ENCODE measurements around the gene ADCYAP1R1. TPM values are rescaled to one million over a fixed set of nuclear protein-coding genes. Genes with fewer than 3 reads are reported as not detected.

Gene ADCYAP1R1
- polyA plus RNA-seq, 10 donors = 6.4 to 10.7 (median 9.2) TPM

DNA sequence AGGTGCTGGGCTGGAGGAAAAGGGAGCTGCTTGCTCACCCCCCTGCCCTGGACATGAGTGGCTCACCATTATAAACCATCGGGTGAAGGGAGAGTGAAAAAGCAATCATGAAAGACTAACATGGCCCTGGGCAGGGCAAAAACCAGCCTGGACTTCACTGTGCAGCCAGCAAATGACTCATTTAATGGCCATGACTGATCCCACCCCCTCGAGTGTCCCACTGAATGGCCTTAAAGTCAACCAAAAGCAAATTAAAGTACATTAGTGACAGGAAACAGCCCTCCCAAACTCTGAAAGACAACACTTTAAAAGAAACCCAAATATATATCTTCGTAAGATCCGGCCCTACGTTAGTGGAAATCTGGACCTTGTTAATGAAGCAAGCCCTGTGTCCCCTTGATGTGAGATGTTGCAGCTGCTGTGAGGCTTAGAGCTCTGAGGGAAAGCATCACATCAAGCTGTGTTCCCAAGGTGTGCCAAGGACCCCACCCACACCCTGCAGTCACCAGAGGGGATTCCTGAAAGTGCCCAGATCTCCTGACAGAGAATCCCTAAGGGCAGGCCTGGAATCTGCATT is 31.2 kb downstream of the ADCYAP1R1 start:
- DNase-seq = no peak

- no peak for DNase-seq
These were observed 32.1 kb downstream of the ADCYAP1R1 start for GRCh38 chr7:31084226-31084625.

DNA sequence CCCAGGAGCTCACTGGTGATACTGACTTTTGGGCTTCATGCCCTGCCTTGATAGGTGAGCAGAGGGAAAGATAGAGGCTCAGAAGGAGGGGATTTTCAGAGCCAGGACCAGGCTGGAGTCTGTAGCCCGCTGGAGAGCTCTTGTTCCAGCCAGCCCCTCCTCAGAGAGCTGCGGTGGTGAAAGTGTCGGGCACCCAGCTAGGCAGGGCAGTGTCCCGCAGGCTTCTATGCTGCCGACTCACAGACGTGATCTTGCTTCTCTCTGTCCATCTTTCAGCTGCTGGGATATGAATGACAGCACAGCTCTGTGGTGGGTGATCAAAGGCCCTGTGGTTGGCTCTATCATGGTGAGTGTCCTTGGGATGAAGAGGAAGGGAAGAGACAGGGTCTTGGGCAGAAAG is 35.2 kb downstream of the ADCYAP1R1 start:
- no peak for DNase-seq

- DNase-seq = no peak
These were observed 39.9 kb downstream of the ADCYAP1R1 start for GRCh38 chr7:31091924-31092434.

DNA sequence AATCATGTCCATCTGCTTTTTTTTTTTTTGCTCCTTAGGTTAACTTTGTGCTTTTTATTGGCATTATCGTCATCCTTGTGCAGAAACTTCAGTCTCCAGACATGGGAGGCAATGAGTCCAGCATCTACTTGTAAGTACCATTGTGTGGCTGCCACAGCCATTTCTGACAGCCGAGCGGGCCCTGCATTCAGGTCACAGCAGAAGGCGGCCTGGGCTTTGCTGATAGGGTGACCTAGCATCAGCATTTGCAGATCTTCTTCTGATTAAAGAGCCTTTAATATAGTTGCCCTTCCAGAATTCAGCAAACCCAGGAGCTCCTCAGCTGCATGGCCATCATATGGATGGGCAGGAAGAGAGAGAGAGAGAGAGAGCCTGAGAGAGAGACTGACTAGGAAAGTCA is 40.5 kb downstream of the ADCYAP1R1 start:
- DNase-seq = no peak

DNA sequence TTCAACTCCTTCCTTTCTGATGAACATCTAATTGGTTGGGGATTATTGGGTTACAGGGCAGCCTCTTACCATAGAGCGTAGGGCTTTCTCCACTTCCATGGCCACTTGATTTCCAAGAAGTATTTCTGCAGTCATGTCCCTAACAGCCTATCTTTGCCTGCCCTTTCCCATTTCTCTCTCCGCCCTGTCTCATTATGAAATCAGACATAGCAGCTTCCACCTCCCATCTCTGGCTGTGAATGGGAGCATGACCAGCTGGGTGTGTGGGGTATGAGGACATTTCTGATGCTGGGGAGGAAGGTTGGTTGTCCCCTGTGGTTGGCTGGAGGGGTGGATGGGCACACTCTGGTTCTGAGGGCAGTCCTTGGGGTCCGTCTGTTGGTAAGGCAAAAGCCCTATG is 41.2 kb downstream of the ADCYAP1R1 start:
- DNase-seq = no peak

DNA sequence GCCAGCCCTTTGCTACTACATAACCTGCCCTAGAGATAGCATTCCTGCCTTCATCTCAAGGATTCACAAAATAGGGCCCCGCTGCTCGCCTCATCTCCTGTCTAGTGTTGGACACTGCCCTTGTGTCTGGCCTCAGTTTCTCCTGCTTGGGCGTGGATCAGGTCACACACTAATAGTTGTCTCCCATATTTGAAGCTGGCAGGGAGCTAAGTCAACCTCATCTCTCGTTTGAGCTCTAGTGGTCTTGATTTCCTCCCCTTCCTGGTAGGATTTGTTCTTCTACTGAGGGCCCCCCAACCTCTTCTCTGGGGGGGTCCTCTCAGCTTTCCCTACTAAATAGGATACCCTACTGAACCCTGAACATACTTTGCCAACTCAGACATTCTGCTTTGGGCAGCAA is 42.2 kb downstream of the ADCYAP1R1 start:
- no peak for DNase-seq

DNA sequence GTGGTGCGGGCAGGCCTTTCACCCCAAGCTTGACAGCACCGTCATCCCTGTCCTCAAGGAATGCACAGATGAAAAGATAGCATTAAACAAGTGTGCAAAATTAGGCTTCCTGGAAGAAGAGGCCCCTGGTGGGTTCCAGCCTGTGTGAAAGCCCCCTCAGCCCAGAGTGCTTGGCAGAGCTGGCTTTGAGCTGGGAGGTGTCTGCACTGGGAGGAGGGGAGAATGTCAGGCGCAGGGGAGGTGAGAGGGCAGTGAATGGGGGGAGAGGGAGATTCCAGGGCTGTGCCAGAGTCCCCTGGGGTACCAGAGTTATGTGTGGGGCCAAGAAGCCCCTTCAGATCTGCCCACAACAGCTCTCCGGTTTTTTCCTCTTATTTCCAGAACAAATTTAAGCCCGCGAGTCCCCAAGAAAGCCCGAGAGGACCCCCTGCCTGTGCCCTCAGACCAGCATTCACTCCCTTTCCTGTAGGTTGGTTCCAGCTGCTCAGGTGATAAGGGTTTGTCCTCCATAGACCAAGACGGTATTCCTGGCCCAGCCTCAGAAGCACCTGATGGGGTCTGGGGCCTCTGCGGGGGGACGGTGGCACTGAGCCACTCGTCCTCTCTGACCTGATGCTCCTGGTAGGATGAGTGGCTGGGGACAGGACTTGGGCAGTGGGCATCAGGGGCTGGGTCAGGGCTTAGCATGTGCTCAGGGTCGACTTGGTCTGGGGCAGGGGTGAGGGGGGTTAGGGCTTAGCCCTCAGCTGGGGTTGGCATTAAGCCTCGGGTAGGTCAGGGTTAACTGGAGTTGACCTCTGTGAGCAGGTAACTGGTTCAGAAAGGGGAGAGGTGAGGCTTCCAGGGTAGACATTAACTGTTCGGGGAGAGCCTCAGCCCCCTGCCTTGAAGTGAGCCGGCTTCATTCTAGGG is 43.4 kb downstream of the ADCYAP1R1 start:
- DNase-seq = no peak

DNA sequence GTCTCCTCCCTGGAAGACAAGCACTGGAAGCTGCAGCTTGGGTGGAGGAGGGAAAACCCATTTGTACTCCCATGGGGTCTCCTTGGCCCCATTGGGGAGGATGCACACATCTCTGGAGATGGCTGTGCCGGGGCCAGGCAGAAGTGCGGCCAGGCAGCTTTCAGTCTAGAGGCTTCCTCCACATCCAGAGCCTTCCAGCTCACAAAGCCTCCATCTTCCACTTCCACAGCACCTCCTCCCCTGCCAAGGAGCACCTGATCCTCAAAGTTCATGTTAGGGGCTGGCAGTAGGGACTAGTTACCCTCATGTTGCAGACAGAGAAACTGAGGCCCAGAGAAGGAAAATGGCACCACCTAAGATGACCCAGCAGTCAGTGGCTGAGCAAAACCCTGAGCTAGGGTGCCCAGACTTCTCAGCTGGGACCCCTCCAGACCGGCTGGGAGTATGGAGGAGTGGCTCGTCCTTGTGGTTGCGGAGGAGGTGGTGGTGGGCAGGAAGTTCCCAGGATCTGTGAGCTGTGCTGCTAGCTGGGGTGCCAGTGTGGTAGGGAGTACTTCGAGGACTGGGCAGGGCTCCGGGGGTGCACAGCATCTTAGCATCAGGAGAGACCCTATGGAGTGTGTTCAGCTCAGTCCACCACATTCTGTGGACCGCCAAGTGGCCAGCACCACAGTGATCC is 44.2 kb downstream of the ADCYAP1R1 start:
- peak in 1 of 3 donors; percentile 19 for DNase-seq

DNA sequence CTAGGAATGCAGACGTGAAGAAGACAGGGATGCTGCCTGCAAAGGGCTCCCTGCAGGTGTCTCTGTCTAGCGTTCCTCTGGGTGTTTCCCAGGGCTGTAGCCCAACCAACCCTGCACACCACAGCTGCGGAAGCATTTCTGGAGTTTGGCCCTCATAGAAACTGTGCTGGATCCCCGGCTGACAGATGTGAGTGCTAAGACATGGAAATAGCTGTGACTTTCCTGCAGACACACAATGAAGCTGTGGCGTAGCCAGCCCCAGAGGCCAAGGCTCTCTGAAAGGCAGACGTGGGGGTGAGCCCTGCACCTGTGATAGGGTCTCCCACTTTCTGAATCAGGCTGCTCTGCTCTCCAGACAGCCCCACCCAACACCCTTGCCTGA is 44.8 kb downstream of the ADCYAP1R1 start:
- DNase-seq = peak; percentile 43 to 84 (median 54)

- DNase-seq = no peak
These were observed 46.7 kb downstream of the ADCYAP1R1 start for GRCh38 chr7:31098642-31099360.

DNA sequence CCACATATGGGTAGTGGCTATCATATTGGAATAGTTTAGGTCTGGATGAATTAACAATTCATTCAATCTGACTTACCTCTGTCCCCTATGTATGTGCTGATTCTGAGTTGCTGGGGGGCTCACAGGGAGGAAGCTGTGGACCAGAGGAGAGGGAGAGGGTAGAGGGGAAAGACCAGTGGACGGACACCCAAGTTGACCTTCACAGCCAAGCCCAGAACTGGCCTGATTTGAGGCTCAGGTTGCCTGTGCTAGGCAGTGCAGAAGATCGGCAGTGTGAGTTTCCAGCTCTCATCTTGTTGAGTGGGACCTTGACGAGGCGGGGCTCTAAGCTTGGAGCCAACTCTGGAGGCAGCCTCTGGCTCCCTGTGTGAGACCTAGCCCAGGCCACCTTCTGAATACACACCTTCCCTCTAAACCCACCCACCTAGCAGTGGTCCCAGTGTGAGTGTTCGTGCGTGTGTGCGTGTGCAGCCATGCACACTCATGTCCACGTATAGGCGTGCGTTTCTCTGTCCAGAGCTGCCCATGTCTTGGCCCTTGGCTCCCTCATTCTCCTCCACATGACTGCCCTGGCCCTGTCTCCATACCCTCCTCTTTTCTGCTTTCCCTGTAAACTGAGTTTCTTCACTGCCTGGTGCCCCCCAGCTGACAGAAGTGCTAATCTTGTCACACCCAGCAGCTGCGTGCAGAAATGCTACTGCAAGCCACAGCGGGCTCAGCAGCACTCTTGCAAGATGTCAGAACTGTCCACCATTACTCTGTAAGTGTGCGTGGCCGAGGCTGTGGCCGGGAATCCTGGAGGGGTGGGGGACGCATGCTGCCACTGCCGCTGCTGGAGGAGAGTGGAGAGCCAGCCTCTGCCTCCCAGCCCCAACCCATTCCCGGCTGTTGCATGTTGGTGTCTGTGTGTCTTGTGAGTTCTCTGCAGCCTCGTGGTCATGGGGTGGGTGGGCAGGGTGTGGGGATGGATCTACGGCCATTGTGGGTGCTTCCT is 47.6 kb downstream of the ADCYAP1R1 start:
- no peak for DNase-seq

GRCh38 chr7:31100445-31100844 is 48.3 kb downstream of the ADCYAP1R1 start:
- DNase-seq = peak in 1 of 3 donors; percentile 43

GRCh38 chr7:31100871-31101270 is 48.8 kb downstream of the ADCYAP1R1 start:
- DNase-seq = no peak

DNA sequence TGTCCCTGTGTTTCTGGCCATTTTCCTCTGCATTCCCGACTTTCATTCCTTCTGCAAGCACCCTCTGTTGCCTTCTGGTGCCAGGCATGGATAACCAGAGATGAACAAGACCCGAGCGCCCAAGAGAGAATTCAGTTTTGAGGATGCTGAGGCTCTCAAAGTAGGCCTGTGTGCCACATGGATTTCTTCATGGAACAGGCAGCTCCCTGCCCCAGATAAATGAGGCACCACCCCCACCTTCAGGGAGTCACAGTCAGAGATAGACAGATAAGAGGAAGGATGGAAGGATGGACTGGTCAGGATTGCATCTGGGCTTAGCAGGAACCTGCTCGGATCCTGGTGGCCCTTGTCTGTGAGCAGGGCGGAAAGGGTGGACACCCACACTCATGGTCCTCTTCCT is 49.4 kb downstream of the ADCYAP1R1 start:
- no peak for DNase-seq

GRCh38 chr7:31102151-31102972 is 50.3 kb downstream of the ADCYAP1R1 start:
- DNase-seq = no peak

GRCh38 chr7:31102973-31103850 is 51.1 kb downstream of the ADCYAP1R1 start:
- no peak for DNase-seq

Data from muscle of back (tissue), 11 donors.